WTC11 (cell line): ENCODE data around the gene CBFB. TPM values are rescaled to one million over a fixed set of nuclear protein-coding genes. Genes with fewer than 3 reads are reported as not detected.

Source experiments
- ATAC-seq: fragments of 200-7000 bp; cut with Tn5 transposase; 2 replicates; pipeline ENCODE4 v1.10.0; 2021; ENCODE audit warnings: mild to moderate bottlenecking, moderate library complexity
- CTCF ChIA-PET: fragments of 300-600 bp; sonication (Branson Sonifier 250); formaldehyde crosslinking; loops from one replicate; lab custom pipeline; 2021; ENCODE audit warnings: antibody characterized with exemption; lab: Charles Lee
- POLR2A ChIA-PET: fragments of 350-600 bp; sonication (Branson Sonifier 250); formaldehyde crosslinking; loops from one replicate; lab custom pipeline; 2021; ENCODE audit warnings: antibody characterized with exemption; lab: Charles Lee
- DNase-seq: peaks from one replicate; pipeline ENCODE4 v3.0.0; 2021; ENCODE audit warnings: low spot score
- H3K27ac Mint-ChIP-seq: 2 replicates; pipeline ENCODE4 v1.8.0; 2021; ENCODE audit warnings: mixed read lengths
- H3K27me3 Mint-ChIP-seq: 2 replicates; pipeline ENCODE4 v1.8.0; 2021; ENCODE audit warnings: low read depth, mild to moderate bottlenecking, moderate library complexity, mixed read lengths
- H3K36me3 Mint-ChIP-seq: 2 replicates; pipeline ENCODE4 v1.8.0; 2021; ENCODE audit warnings: mixed read lengths
- H3K4me1 Mint-ChIP-seq: 2 replicates; pipeline ENCODE4 v1.8.0; 2022; ENCODE audit warnings: mixed read lengths
- H3K4me3 Mint-ChIP-seq: 2 replicates; pipeline ENCODE4 v1.8.0; 2021; ENCODE audit warnings: mild to moderate bottlenecking, moderate library complexity, mixed read lengths
- H3K9me3 Mint-ChIP-seq: 2 replicates; pipeline ENCODE4 v1.8.0; 2021; ENCODE audit warnings: mixed read lengths
- CREB1 ChIP-seq: sonication (generic); formaldehyde crosslinking; IDR thresholded peaks from 2 replicates; pipeline ENCODE4 v1.8.0; 2023; ENCODE audit warnings: mild to moderate bottlenecking, missing genetic modification reagents
- CREM ChIP-seq: sonication (generic); formaldehyde crosslinking; IDR thresholded peaks from 2 replicates; pipeline ENCODE4 v1.8.1; 2022; ENCODE audit warnings: mild to moderate bottlenecking, missing genetic modification reagents, moderate library complexity
- HMGA2 ChIP-seq: fragments of 250-450 bp; sonication (Bioruptor Pico); IDR thresholded peaks from 2 replicates; pipeline ENCODE4 v1.4.0; 2021; ENCODE audit warnings: mild to moderate bottlenecking, moderate library complexity
- JUN ChIP-seq: sonication (generic); formaldehyde crosslinking; IDR thresholded peaks from 2 replicates; pipeline ENCODE4 v1.8.0; 2023; ENCODE audit warnings: mild to moderate bottlenecking, missing genetic modification reagents
- NR1H2 ChIP-seq: sonication (generic); formaldehyde crosslinking; IDR thresholded peaks from 2 replicates; pipeline ENCODE4 v1.9.0; 2021; ENCODE audit warnings: mild to moderate bottlenecking, moderate library complexity, missing genetic modification reagents
- OVOL2 ChIP-seq: fragments of 250-450 bp; sonication (Bioruptor Pico); IDR thresholded peaks from 2 replicates; pipeline ENCODE4 v1.9.0; 2021; ENCODE audit warnings: mild to moderate bottlenecking, borderline replicate concordance
- SMAD3 ChIP-seq: sonication (generic); formaldehyde crosslinking; IDR thresholded peaks from 2 replicates; pipeline ENCODE4 v1.8.0; 2022; ENCODE audit warnings: missing genetic modification reagents, mild to moderate bottlenecking, borderline replicate concordance
- TEAD1 ChIP-seq: sonication (generic); formaldehyde crosslinking; IDR thresholded peaks from 2 replicates; pipeline ENCODE4 v1.8.0; 2022; ENCODE audit warnings: mild to moderate bottlenecking, missing genetic modification reagents
- ZNF219 ChIP-seq: sonication (generic); formaldehyde crosslinking; IDR thresholded peaks from 2 replicates; pipeline ENCODE4 v1.8.0; 2023; ENCODE audit warnings: missing genetic modification reagents, mild to moderate bottlenecking, borderline replicate concordance
- ZNF232 ChIP-seq: sonication (generic); formaldehyde crosslinking; IDR thresholded peaks from 2 replicates; pipeline ENCODE4 v1.8.0; 2022; ENCODE audit warnings: mild to moderate bottlenecking, missing genetic modification reagents
- ZNF263 ChIP-seq: sonication (generic); formaldehyde crosslinking; IDR thresholded peaks from 2 replicates; pipeline ENCODE4 v1.8.1; 2022; ENCODE audit warnings: low read depth, mild to moderate bottlenecking, moderate library complexity, missing genetic modification reagents
- ZNF396 ChIP-seq: fragments of 250-450 bp; sonication (Bioruptor Pico); IDR thresholded peaks from 2 replicates; pipeline ENCODE4 v1.8.0; 2021; ENCODE audit warnings: mild to moderate bottlenecking, moderate library complexity, borderline replicate concordance
- ZNF416 ChIP-seq: fragments of 250-450 bp; sonication (Bioruptor Pico); IDR thresholded peaks from 2 replicates; pipeline ENCODE4 v1.9.0; 2021; ENCODE audit warnings: mild to moderate bottlenecking, inconsistent platforms
- ZNF423 ChIP-seq: fragments of 250-450 bp; sonication (Bioruptor Pico); IDR thresholded peaks from 2 replicates; pipeline ENCODE4 v2.1.2; 2022; ENCODE audit warnings: mild to moderate bottlenecking, moderate library complexity
- total RNA-seq: library from RNA; stranded (reverse); gene quantifications from 3 replicates; pipeline ENCODE4 v1.2.3, GENCODE V29; 2021
- TF ChIP-seq, protein P1 (sequence below): sonication (generic); formaldehyde crosslinking; IDR thresholded peaks from 2 replicates; pipeline ENCODE4 v1.8.1; 2022; ENCODE audit warnings: mild to moderate bottlenecking, moderate library complexity, missing genetic modification reagents
- TF ChIP-seq, protein P2 (sequence below): fragments of 250-450 bp; sonication (Bioruptor Pico); IDR thresholded peaks from 2 replicates; pipeline ENCODE4 v1.9.0; 2021; ENCODE audit warnings: mild to moderate bottlenecking, borderline replicate concordance
- TF ChIP-seq, protein P3 (sequence below): sonication (generic); formaldehyde crosslinking; IDR thresholded peaks from 2 replicates; pipeline ENCODE4 v1.8.1; 2023; ENCODE audit warnings: mild to moderate bottlenecking, missing genetic modification reagents, moderate library complexity
- TF ChIP-seq, protein P4 (sequence below): sonication (generic); formaldehyde crosslinking; IDR thresholded peaks from 2 replicates; pipeline ENCODE4 v1.8.1; 2022; ENCODE audit warnings: missing genetic modification reagents, borderline replicate concordance
- TF ChIP-seq, protein P5 (sequence below): fragments of 250-450 bp; sonication (Bioruptor Pico); IDR thresholded peaks from 2 replicates; pipeline ENCODE4 v1.9.0; 2021; ENCODE audit warnings: mild to moderate bottlenecking

Gene CBFB
- total RNA-seq, 1 experiment from 2014 or later = 36.9 TPM

DNA sequence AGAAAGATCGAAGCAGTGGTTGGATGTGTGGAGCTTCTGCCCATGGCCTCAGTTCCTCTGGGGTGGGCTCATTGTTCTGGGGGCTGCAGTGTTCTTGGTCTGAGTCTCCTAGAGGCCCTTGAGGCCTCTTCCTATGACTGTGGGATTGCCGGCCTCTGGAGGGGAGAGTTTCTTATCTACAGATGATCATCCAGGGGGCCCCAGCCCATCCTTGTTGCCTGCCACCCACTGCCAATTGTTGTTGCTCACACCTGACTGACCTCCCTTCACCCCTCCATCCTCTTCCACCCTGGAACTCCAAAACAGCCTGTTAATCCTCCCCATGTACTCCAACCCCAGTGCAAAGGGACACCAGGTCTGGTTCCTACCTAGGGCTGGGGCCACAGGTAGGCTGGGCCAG, 116.0 kb downstream of the CBFB start:
- Mint-ChIP-seq H3K27ac (no peak overlapping the region), H3K4me3 (no peak overlapping the region), H3K27me3 (peaks cover 7% of the 10 kb centered on the region), H3K4me1 (no peaks in the 10 kb centered on the region), H3K9me3 (no peaks in the 10 kb centered on the region), H3K36me3 (peaks cover 37% of the 10 kb centered on the region)
- ChIA-PET POLR2A (interaction anchor here (0.6 kb wide), 1 partner anchor 322 kb away, joined by 3 read pairs; no protein-coding TSS in a partner anchor), CTCF (interaction anchor here (1.5 to 3.6 kb wide), 2 partner anchors 10 to 127 kb away, joined by 4 to 10 read pairs; no protein-coding TSS in a partner anchor)
- TF ChIP-seq OVOL2 (CRISPR knock-in tag) = no peak
- ATAC-seq = no peak
- DNase-seq = no peak

DNA sequence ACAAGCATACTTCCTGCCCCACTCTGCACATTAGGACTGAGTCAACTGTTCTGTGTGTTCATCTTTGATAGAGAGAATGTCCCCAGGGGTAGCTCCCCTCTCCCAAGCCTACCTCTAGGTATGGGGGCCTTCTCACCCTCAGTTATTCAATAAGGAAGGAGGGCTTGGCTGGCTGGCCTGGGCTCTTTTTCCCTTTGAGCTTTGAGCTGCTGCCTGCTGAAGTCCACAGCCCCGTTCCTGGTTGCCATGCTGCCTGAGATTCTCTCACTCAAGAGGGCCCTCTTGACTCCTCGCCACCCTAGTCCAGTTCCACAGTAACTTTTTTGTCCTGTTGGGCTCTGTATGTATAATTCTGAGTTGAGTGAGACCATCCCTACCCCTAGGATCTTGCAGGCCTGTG, 116.8 kb downstream of the CBFB start:
- no peak overlapping the region for H3K27ac Mint-ChIP-seq
- ATAC-seq (no peak), DNase-seq (no peak)
- no peaks in the 10 kb centered on the region for H3K4me1 Mint-ChIP-seq
- no peak overlapping the region for H3K4me3 Mint-ChIP-seq
- H3K36me3 Mint-ChIP-seq = peaks cover 29% of the 10 kb centered on the region
- CTCF ChIA-PET = interaction anchor here (0.5 to 3.6 kb wide), 3 partner anchors 10 to 133 kb away, joined by 3 to 10 read pairs (median 4); no protein-coding TSS in a partner anchor
- TF ChIP-seq ZNF423 (CRISPR knock-in tag) (no peak), NR1H2 (CRISPR knock-in tag) (no peak), CREB1 (no peak), CREM (CRISPR knock-in tag) (no peak), TEAD1 (no peak)
- TF ChIP-seq, protein P1, sequence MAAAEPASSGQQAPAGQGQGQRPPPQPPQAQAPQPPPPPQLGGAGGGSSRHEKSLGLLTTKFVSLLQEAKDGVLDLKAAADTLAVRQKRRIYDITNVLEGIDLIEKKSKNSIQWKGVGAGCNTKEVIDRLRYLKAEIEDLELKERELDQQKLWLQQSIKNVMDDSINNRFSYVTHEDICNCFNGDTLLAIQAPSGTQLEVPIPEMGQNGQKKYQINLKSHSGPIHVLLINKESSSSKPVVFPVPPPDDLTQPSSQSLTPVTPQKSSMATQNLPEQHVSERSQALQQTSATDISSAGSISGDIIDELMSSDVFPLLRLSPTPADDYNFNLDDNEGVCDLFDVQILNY = no peak
- TF ChIP-seq, protein P2, sequence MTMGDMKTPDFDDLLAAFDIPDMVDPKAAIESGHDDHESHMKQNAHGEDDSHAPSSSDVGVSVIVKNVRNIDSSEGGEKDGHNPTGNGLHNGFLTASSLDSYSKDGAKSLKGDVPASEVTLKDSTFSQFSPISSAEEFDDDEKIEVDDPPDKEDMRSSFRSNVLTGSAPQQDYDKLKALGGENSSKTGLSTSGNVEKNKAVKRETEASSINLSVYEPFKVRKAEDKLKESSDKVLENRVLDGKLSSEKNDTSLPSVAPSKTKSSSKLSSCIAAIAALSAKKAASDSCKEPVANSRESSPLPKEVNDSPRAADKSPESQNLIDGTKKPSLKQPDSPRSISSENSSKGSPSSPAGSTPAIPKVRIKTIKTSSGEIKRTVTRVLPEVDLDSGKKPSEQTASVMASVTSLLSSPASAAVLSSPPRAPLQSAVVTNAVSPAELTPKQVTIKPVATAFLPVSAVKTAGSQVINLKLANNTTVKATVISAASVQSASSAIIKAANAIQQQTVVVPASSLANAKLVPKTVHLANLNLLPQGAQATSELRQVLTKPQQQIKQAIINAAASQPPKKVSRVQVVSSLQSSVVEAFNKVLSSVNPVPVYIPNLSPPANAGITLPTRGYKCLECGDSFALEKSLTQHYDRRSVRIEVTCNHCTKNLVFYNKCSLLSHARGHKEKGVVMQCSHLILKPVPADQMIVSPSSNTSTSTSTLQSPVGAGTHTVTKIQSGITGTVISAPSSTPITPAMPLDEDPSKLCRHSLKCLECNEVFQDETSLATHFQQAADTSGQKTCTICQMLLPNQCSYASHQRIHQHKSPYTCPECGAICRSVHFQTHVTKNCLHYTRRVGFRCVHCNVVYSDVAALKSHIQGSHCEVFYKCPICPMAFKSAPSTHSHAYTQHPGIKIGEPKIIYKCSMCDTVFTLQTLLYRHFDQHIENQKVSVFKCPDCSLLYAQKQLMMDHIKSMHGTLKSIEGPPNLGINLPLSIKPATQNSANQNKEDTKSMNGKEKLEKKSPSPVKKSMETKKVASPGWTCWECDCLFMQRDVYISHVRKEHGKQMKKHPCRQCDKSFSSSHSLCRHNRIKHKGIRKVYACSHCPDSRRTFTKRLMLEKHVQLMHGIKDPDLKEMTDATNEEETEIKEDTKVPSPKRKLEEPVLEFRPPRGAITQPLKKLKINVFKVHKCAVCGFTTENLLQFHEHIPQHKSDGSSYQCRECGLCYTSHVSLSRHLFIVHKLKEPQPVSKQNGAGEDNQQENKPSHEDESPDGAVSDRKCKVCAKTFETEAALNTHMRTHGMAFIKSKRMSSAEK (CRISPR knock-in tag) = no peak
- TF ChIP-seq, protein P3, sequence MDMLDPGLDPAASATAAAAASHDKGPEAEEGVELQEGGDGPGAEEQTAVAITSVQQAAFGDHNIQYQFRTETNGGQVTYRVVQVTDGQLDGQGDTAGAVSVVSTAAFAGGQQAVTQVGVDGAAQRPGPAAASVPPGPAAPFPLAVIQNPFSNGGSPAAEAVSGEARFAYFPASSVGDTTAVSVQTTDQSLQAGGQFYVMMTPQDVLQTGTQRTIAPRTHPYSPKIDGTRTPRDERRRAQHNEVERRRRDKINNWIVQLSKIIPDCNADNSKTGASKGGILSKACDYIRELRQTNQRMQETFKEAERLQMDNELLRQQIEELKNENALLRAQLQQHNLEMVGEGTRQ = no peak
- POLR2A ChIA-PET = no interaction called here
- no peaks in the 10 kb centered on the region for H3K9me3 Mint-ChIP-seq
- peaks cover 7% of the 10 kb centered on the region for H3K27me3 Mint-ChIP-seq

DNA sequence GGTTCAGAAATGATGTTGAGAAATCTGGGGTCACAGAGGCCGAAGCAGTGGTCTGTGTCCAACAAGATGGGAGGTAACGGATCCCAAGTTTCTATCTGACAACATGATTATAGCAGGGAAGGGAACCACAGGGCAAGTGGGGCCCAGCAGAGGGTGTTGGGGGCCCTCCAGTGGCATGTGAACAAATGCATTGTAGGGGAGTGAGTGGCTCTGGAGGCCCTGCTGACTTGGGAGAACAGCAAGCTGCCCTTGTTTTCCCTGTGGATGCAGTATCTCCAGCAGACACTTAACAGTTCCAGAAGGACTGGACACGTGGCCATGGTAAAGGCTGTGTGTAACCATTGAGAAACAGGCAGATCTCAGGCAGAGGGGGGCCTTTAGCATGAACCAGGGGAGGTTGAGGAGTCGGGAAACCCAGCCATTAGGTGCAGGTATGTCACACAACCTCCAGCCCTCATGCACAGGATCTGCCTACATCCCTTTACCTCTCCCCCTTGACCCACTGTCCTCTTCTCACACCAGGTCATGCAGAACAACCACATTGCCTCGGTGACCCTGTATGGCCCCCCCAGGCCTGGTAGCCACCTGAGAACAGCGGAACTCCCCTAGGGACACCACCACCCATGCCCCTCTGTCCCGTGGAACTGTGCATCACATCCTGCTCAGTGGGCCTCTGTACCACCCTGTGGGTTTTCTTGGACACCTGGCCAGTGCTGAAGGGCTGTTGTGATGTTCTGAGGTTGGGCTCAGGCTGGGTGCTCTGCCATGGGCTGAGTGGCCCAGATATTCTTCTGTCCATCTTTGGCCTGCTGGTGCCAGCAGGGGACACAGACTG, 117.8 kb downstream of the CBFB start:
- Mint-ChIP-seq H3K36me3 (peaks cover 25% of the 10 kb centered on the region), H3K4me3 (no peak overlapping the region), H3K9me3 (no peaks in the 10 kb centered on the region), H3K4me1 (peaks cover 7% of the 10 kb centered on the region), H3K27me3 (peaks cover 16% of the 10 kb centered on the region), H3K27ac (no peak overlapping the region)
- ChIA-PET POLR2A (no interaction called here), CTCF (interaction anchor here (0.9 to 3.6 kb wide), 3 partner anchors 9 to 186 kb away, joined by 3 to 10 read pairs (median 4); partner anchors contain the start of gene CES3)
- DNase-seq (no peak), ATAC-seq (no peak)
- TF ChIP-seq ZNF232 = no peak
- no peak for TF ChIP-seq SMAD3 (CRISPR knock-in tag)
- TF ChIP-seq HMGA2 (CRISPR knock-in tag) = no peak
- no peak for TF ChIP-seq ZNF396
- TF ChIP-seq ZNF416 (CRISPR knock-in tag) = no peak
- TF ChIP-seq, protein P4, sequence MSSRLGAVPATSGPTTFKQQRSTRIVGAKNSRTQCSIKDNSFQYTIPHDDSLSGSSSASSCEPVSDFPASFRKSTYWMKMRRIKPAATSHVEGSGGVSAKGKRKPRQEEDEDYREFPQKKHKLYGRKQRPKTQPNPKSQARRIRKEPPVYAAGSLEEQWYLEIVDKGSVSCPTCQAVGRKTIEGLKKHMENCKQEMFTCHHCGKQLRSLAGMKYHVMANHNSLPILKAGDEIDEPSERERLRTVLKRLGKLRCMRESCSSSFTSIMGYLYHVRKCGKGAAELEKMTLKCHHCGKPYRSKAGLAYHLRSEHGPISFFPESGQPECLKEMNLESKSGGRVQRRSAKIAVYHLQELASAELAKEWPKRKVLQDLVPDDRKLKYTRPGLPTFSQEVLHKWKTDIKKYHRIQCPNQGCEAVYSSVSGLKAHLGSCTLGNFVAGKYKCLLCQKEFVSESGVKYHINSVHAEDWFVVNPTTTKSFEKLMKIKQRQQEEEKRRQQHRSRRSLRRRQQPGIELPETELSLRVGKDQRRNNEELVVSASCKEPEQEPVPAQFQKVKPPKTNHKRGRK (CRISPR knock-in tag) = no peak
- no peak for TF ChIP-seq ZNF219 (CRISPR knock-in tag)
- TF ChIP-seq, protein P5, sequence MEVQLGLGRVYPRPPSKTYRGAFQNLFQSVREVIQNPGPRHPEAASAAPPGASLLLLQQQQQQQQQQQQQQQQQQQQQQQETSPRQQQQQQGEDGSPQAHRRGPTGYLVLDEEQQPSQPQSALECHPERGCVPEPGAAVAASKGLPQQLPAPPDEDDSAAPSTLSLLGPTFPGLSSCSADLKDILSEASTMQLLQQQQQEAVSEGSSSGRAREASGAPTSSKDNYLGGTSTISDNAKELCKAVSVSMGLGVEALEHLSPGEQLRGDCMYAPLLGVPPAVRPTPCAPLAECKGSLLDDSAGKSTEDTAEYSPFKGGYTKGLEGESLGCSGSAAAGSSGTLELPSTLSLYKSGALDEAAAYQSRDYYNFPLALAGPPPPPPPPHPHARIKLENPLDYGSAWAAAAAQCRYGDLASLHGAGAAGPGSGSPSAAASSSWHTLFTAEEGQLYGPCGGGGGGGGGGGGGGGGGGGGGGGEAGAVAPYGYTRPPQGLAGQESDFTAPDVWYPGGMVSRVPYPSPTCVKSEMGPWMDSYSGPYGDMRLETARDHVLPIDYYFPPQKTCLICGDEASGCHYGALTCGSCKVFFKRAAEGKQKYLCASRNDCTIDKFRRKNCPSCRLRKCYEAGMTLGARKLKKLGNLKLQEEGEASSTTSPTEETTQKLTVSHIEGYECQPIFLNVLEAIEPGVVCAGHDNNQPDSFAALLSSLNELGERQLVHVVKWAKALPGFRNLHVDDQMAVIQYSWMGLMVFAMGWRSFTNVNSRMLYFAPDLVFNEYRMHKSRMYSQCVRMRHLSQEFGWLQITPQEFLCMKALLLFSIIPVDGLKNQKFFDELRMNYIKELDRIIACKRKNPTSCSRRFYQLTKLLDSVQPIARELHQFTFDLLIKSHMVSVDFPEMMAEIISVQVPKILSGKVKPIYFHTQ = no peak
- TF ChIP-seq ZNF263 (CRISPR knock-in tag) = no peak
- no peak for TF ChIP-seq JUN (CRISPR knock-in tag)
